Activated CD8-positive, alpha-beta memory T cell treated with anti-CD3 and anti-CD28 coated beads, Interleukin-2, amount 50 U/mL, for 1 hour (primary cell): ENCODE data around the gene SLC29A2.
"Not testable (repeated sequence)": the region's sequence is repeated elsewhere in the genome, so short reads cannot be mapped to it uniquely, and the experiment has no call there.

Experiments used
- DNase-seq: peaks from one replicate; pipeline ENCODE4 v3.0.0-alpha.2; 2020; ENCODE audit errors: extremely low read depth

Gene SLC29A2

GRCh38 chr11:66384316-66384715 is 12.8 kb upstream of the SLC29A2 start:
- DNase-seq, result not testable (repeated sequence)

GRCh38 chr11:66380264-66380663 is 8.7 kb upstream of the SLC29A2 start:
- not testable (repeated sequence) for DNase-seq

GRCh38 chr11:66373690-66374287 is 2.2 kb upstream of the SLC29A2 start:
- not testable (repeated sequence) for DNase-seq

DNA sequence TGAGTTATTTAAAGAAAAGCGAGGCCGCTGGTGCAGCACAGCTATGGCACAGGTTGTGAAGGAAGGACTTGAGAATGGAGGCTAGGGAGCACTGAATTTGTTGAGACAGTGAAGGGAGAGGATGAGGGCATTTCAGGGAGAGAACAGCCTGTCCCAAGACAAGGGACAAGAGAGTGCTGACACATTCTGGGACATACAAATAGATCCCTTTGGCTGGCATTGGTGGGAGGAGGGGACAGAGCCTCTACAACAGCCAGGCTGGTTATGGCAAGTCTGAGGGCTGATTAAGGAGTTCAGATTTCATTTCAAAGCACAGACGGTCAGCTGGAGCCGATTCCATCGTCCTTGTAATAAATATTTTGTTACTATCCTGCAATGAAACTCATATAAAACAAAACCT is 1.7 kb upstream of the SLC29A2 start:
- DNase-seq, result no peak

- no peak for DNase-seq
These were observed 2.3 kb downstream of the SLC29A2 start for GRCh38 chr11:66369073-66369894.

DNA sequence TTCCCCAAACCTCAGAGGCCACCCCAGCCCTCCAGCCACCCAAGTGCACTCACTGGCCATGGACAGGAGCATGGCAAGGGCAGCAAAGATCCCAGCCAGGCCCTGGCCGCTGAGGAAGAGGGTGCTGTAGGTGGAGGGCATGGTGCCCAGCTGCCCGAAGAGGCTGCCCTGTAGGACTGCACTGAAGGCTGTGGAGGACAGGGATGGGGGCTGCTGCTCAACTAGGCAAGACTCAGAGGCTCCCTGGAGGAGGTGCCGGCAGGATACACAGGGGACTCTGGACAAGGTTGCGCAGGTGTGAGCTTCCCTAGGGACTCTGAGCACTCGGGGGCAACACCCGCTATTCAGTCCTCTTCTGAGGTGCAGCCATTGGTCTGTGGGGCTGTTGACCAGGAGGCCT is 3.1 kb downstream of the SLC29A2 start:
- no peak for DNase-seq

- no peak for DNase-seq
These were observed 3.8 kb downstream of the SLC29A2 start for GRCh38 chr11:66367561-66368312.

GRCh38 chr11:66366844-66367477 is 4.6 kb downstream of the SLC29A2 start:
- DNase-seq, result no peak

- DNase-seq, result no peak
These were observed 5.6 kb downstream of the SLC29A2 start for GRCh38 chr11:66365711-66366619.

GRCh38 chr11:66365166-66365565 is 6.4 kb downstream of the SLC29A2 start:
- no peak for DNase-seq

DNA sequence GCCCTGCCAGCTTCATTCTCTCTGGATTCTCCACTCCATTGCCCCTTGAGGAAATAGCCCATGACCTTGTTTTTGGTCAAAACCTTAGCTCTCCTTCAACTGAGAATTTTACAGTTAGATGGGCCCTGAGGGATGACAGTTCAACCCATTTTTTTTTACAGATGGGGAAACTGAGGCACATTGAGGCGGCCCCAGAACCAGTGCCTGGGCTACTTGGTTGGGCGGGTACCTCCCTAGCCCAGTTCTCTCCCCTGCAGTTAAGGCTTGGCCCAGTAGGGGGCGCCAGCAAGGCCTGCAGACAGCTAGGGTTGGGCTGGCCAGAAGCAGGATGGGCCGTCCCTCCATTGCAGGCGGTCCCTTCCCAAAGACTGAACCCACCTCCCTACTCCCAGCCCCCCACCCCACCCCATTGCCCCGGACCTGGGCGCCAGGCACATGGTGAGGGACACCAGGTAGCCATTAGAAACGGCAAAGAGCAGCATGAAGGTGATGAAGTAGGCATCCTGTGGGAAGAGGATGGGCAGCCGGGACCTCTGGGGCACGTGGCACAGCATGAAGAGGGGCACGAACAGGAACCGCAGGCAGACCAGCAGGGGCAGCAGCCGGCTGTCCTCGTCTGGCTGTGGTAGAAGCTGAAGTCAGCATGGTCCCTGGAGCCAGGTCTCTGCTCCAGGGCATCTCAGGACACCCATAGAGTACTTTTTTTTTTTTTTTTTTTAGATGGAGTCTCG is 7.6 kb downstream of the SLC29A2 start:
- no peak for DNase-seq

DNA sequence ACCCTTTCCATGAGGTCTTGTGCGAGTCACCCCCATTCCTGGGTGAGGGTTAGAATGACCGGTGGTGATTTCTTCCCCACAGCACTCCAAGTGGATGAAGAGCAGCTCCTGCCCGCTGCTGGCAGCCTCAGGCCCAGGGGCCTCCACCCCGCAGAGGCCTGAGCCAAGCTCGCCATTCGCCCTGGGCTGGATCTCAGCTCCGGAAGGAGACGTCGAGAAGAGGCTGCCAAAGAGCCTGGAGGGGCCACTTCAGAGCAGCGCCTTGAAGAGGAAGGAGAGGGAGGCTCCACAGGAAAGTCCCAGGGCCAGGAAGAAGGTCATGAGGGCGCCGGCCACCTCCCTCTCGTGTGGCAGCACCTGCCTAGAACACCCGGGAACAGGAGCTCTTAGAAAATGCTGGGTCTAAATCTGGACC is 8.4 kb downstream of the SLC29A2 start:
- no peak for DNase-seq

GRCh38 chr11:66362481-66363147 is 8.9 kb downstream of the SLC29A2 start:
- no peak for DNase-seq

DNA sequence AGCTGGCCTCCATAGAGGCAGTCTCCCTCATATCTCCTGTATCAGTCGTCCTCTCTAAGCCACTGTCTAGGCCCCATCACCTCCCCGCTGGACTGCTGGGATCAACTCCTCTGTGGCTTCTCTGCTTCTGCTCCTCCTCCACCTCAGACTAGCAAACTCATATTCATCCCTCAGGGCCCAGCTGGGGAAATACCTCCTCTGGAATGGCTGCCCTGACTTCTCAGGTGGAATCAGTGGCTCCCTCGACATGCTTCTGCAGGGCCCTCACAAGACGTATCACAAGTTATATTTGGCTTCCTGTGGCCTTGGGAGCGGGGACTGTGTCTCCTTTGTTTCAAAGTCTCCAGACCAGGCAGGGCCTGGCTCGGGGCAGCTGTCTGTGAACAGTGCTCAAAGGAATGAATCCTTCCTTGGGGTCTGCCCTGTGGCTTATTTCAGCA is 10.0 kb downstream of the SLC29A2 start:
- DNase-seq, result no peak

DNA sequence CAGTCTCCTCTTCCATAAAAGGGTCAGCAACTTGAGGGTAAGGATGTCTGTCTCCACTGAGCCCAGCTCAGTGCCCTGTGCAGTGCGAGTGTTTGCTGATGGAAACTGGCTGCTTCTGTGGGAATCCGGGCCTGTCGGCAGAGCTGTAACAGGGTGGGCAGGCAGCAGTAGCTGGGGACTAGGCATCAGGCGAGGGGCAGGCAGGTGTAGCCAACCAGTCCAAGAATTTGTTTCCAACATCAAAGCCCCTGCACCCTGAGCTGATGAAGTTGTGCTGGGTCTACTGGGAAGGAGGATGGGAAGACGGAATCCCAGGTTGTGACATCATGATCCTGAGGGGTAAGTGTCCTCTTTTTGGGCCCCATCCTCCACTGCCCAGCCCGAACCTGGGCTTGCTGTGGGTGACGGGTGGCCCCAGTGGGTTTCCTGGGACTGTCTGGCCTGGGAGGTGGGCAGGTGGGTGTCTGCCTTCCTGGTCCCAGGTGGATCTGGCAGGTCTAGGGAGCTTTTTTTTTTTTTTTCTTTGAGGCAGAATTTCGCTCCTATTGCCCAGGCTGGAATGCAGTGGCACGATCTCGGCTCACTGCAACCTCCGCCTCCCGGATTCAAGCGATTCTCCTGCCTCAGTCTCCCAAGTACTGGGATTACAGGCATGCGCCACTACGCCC is 11.0 kb downstream of the SLC29A2 start:
- DNase-seq, result no peak

GRCh38 chr11:66359662-66360087 is 11.9 kb downstream of the SLC29A2 start:
- no peak for DNase-seq

DNA sequence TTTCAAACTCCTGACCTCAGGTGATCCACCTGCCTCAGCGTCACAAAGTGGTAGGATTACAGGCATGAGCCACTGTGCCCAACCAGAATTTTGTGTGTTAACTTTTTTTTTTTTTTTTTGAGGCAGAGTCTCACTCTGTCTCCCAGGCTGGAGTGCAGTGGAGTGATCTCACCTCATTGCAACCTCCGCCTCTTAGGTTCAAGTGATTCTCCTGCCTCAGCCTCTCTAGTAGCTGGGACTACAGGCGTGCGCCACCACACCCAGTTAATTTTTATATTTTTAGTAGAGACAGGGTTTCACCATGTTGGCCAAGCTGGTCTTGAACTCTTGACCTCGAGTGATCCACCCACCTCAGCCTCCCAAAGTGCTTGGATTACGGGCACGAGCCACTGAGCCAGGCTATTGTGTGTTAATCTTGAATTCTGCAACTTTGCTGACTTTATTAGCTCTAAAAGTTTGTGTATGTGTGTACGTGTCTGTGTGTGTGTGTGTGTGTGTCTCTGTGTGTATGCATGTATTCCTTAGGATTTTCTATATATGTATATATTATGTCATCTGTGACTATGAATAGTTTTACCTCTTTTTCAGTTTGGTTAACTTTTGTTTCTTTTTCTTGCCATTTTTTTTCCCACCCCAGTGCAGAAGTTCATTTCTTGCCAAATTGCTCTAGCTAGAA is 20.9 kb downstream of the SLC29A2 start:
- not testable (repeated sequence) for DNase-seq

- DNase-seq, result no peak
These were observed 22.5 kb downstream of the SLC29A2 start for GRCh38 chr11:66349084-66349386.
